ENCODE measurements around the gene GYS2. TPM values are rescaled to one million over a fixed set of nuclear protein-coding genes. Genes with fewer than 3 reads are reported as not detected.

GYS2 gene
- total RNA-seq, 1 donor from 2014 or later: 0.98 TPM

DNA sequence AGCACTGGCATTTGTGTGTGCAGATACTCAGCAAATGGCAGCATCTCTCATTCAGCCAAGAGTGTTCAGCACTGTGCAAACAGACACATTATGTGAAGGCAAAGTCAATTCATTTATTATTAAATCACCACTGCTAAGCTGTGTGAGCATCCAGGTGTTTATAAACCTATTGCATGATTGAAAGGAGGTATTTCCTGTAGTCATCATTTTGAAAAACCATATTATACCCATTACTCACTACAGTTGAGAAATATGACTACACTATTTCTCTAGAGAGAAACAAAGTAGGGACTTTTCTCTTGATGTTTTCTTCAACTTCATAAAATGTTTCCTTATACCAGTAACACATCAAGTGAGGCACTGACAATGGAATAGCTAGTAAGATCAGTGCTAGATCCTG, 64.8 kb downstream of the GYS2 start:
- Histone ChIP-seq H3K4me1 (no peaks in the 10 kb centered on the region), H3K4me3 (no peak overlapping the region), H3K9me3 (no peaks in the 10 kb centered on the region), H3K36me3 (no peaks in the 10 kb centered on the region), H3K27me3 (no peaks in the 10 kb centered on the region), H3K27ac (no peak overlapping the region)
- TF ChIP-seq, protein P1, sequence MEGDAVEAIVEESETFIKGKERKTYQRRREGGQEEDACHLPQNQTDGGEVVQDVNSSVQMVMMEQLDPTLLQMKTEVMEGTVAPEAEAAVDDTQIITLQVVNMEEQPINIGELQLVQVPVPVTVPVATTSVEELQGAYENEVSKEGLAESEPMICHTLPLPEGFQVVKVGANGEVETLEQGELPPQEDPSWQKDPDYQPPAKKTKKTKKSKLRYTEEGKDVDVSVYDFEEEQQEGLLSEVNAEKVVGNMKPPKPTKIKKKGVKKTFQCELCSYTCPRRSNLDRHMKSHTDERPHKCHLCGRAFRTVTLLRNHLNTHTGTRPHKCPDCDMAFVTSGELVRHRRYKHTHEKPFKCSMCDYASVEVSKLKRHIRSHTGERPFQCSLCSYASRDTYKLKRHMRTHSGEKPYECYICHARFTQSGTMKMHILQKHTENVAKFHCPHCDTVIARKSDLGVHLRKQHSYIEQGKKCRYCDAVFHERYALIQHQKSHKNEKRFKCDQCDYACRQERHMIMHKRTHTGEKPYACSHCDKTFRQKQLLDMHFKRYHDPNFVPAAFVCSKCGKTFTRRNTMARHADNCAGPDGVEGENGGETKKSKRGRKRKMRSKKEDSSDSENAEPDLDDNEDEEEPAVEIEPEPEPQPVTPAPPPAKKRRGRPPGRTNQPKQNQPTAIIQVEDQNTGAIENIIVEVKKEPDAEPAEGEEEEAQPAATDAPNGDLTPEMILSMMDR (IDR thresholded peaks at IDR 0.05): no peak
- TF ChIP-seq POLR2A (IDR thresholded peaks at IDR 0.05): no peak
- no peak for TF ChIP-seq POLR2AphosphoS5 (IDR thresholded peaks at IDR 0.05; ENCODE audit: insufficient read depth in 1 of 2, low read depth in 1 of 2)
- intact Hi-C loops (cut with DNase I): no loop called here
- DNase-seq (ENCODE audit: extremely low spot score in 2 of 2): no peak

DNA sequence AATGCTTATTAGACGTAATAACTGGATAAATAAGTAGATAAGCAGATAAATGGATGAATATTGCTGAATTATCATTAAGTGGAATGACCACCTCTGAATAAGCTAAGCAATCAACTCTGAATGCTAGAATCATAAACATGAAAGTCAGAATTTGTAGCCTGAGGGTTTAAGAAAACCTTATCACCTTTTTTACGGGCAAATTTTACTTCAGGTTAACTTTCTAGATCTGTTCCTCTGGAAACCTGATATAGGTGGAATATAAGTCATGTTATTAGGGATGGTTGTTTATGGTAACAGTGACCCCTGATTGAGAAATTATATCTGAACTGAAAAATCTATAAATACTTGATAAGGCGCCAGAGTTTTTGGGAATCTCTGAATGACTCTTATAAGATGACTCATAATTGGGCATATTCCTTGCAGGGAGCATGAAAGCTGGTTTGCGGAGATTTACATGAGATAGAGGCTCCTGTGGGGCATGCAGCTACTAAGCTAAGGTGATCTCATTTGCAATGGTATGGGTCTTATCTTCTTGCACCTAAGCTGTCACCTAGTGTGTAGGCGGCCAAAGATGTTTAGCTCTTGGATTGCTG, 66.5 kb downstream of the GYS2 start:
- DNase-seq (ENCODE audit: extremely low spot score in 2 of 2): no peak
- no peaks in the 10 kb centered on the region for H3K9me3 ChIP-seq
- no peak for TF ChIP-seq POLR2A (IDR thresholded peaks at IDR 0.05)
- no peak overlapping the region for H3K4me3 ChIP-seq
- intact Hi-C loops (cut with DNase I): no loop called here
- H3K27ac ChIP-seq: no peak overlapping the region
- H3K27me3 ChIP-seq: no peaks in the 10 kb centered on the region
- H3K36me3 ChIP-seq: no peaks in the 10 kb centered on the region
- H3K4me1 ChIP-seq: no peaks in the 10 kb centered on the region

DNA sequence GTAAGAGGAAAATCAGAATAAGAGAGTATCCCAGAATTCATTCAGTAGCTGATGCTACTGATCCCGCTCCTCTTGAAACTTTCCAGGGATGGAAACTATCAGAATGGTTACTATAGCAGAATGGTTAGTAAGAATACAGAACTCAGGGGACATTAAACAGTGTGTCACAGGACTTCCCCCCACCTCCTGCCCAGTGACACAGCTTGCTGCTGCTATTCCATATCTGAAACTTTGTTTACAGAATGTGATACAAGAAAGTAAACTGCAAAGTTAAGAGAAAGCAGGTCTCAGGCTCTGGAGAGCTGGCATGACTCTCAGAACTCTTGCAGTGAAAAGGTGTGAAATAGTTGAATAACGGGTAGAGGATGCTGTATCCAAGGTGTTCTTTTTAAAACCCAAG, 75.2 kb downstream of the GYS2 start:
- H3K9me3 ChIP-seq: no peaks in the 10 kb centered on the region
- no peak overlapping the region for H3K27ac ChIP-seq
- H3K27me3 ChIP-seq: no peaks in the 10 kb centered on the region
- H3K36me3 ChIP-seq: no peaks in the 10 kb centered on the region
- no peak for TF ChIP-seq POLR2A (IDR thresholded peaks at IDR 0.05)
- TF ChIP-seq POLR2AphosphoS5 (IDR thresholded peaks at IDR 0.05; ENCODE audit: insufficient read depth in 1 of 2, low read depth in 1 of 2): no peak
- TF ChIP-seq, protein P1 (IDR thresholded peaks at IDR 0.05): no peak
- H3K4me1 ChIP-seq: peaks cover 15% of the 10 kb centered on the region
- intact Hi-C loops (cut with DNase I): no loop called here
- H3K4me3 ChIP-seq: no peak overlapping the region
- no peak for DNase-seq (ENCODE audit: extremely low spot score in 2 of 2)

DNA sequence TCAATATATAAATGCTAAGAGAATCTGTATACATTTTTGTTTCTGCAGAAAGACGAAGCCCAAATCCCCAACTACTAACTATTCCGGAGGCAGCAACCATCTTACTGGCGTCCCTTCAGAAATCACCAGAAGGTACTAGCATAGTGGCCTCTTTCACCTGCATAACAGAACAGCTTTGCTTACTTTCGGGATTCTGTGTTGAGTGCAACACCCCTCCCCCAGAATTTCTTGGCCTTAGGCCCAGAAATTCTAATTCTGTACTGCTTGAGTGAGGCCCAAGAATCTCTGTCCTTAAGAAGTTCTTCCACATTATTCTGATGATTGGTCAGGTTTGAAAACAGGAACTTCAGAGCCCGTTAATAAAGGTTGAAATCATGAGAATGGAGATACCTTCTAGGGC, 75.7 kb downstream of the GYS2 start:
- H3K27ac ChIP-seq: no peak overlapping the region
- no peaks in the 10 kb centered on the region for H3K9me3 ChIP-seq
- TF ChIP-seq, protein P1 (IDR thresholded peaks at IDR 0.05): no peak
- TF ChIP-seq POLR2AphosphoS5 (IDR thresholded peaks at IDR 0.05; ENCODE audit: insufficient read depth in 1 of 2, low read depth in 1 of 2) (no peak), POLR2A (IDR thresholded peaks at IDR 0.05) (no peak)
- no peak overlapping the region for H3K4me3 ChIP-seq
- no peaks in the 10 kb centered on the region for H3K36me3 ChIP-seq
- intact Hi-C loops (cut with DNase I): no loop called here
- no peak for DNase-seq (ENCODE audit: extremely low spot score in 2 of 2)
- H3K4me1 ChIP-seq: peaks cover 15% of the 10 kb centered on the region
- H3K27me3 ChIP-seq: no peaks in the 10 kb centered on the region

DNA sequence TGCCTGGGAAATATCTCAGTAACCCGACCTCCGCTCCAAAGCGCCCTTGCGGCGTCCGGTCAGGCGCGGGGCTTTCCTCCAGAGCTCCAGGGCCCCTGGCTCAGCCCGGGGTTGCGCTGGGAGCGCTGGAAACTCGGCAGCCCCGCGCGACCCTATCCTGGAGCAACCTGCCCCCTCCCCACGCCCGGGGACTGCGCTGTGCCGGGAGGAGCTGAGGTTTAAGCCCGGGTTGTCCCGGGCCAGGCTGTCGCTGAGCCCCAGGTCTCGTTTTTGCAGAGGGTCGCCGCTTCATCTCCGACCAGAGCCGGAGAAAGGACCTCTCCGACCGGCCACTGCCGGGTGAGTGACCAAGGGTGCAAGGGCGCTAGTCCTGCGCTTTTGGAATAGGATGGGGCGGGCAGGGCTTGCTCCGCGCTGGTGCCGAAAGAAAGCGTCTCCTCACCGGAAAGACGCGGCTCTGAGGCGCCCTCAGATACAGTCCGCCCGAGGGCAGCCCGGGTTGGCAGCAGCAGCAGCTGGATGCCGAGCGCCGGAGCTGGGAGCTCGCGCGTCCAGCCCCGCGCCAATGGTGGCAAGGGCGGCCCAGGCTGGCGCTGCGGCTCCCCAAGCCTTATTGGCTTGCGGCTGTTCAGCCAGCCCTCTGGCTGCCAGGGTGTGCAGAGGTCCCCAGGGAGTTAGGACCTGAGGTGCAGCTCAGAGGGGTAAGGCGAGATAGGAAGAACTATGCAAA, 77.0 kb downstream of the GYS2 start:
- Histone ChIP-seq H3K36me3 (no peaks in the 10 kb centered on the region), H3K27me3 (no peaks in the 10 kb centered on the region), H3K9me3 (no peaks in the 10 kb centered on the region), H3K27ac (no peak overlapping the region), H3K4me1 (peaks cover 15% of the 10 kb centered on the region), H3K4me3 (peak overlapping the region; percentile 46 to 49)
- intact Hi-C loops (cut with DNase I): no loop called here
- TF ChIP-seq POLR2A (IDR thresholded peaks at IDR 0.05): no peak
- TF ChIP-seq, protein P1 (IDR thresholded peaks at IDR 0.05): no peak
- TF ChIP-seq POLR2AphosphoS5 (IDR thresholded peaks at IDR 0.05; ENCODE audit: insufficient read depth in 1 of 2, low read depth in 1 of 2): no peak
- DNase-seq (ENCODE audit: extremely low spot score in 2 of 2): no peak
